T-helper 2 cell treated with Interferon-gamma antibody and Interleukin-4, amounts not matched to agents 100 ng/mL and 5 ng/mL, for 36 hours (primary cell): ENCODE data around the gene ZBTB16. TPM values are rescaled to one million over a fixed set of nuclear protein-coding genes. Genes with fewer than 3 reads are reported as not detected.

Experiments used
- intact Hi-C: fragments of 100-400 bp; cut with micrococcal nuclease; formaldehyde crosslinking; loops from one replicate; pipeline ENCODE4 v1.15.1; 2023
- total RNA-seq: library from RNA; stranded (reverse); gene quantifications from 2 replicates; pipeline ENCODE4 v1.2.3, GENCODE V29; 2022

Gene ZBTB16
- total RNA-seq, 1 donor from 2014 or later: 13.7 TPM

DNA sequence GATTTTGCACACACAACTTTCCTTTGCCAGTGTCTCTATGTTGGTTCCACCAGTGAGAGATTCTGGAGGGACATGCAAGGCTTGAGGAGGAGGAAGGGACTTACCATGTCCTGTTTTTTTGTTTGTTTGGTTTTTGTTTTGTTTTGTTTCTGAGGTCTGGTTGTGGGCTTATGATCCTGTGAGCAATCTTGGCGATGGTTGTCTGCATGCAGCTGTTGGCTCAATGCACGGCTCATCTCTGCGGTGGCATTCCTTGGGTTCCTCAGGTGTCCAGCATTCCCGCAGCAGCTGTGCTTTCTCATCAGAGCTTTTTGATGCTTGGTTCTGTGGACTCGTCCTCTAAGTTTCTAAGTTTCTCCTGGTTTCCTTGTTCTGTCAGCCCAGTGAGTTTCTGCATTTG lies 231.9 kb downstream of the ZBTB16 start:
- intact Hi-C loops: no loop called here

GRCh38 chr11:114291842-114292680 lies 232.6 kb downstream of the ZBTB16 start:
- intact Hi-C loops: no loop called here

GRCh38 chr11:114293201-114293711 lies 233.7 kb downstream of the ZBTB16 start:
- intact Hi-C loops: no loop called here

- intact Hi-C loops: no loop called here
Measured at GRCh38 chr11:114295676-114296604, 236.4 kb downstream of the ZBTB16 start, which contains the start of gene NNMT. NNMT (plus strand) TSS chr11:114296399; CDS start chr11:114296557, 158 bp downstream.

DNA sequence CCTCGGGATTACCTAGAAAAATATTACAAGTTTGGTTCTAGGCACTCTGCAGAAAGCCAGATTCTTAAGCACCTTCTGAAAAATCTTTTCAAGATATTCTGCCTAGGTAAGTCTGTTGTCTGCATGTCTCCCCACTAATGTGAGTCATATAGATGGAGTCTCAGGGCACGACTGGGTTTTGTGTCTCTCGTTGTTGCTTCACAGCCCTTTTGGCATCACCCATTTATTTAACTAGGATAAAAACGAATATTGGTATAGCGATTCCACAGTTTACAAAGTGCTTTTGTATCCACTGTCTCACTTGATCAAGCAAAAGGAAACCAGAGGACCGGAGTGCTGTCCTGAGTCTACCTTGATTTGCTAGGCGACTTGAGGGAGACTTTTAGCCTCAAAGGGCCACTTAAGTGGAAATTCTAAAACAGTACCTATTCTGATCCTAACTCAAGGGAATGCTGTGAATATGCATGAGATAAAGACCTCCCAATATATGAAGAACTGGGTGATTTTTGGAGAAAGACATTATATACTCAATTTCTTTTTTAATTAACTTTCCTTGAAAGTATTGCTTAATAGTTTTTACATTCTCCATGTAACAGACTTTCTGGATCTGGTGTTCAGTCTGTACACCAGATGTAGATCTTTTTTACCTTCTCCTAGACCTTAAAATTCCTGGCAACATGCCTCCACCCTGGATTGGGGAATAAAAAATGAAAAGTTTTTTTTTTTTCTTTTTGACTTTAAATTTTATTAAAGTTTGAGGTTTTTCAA lies 237.3 kb downstream of the ZBTB16 start:
- intact Hi-C loops: no loop called here

DNA sequence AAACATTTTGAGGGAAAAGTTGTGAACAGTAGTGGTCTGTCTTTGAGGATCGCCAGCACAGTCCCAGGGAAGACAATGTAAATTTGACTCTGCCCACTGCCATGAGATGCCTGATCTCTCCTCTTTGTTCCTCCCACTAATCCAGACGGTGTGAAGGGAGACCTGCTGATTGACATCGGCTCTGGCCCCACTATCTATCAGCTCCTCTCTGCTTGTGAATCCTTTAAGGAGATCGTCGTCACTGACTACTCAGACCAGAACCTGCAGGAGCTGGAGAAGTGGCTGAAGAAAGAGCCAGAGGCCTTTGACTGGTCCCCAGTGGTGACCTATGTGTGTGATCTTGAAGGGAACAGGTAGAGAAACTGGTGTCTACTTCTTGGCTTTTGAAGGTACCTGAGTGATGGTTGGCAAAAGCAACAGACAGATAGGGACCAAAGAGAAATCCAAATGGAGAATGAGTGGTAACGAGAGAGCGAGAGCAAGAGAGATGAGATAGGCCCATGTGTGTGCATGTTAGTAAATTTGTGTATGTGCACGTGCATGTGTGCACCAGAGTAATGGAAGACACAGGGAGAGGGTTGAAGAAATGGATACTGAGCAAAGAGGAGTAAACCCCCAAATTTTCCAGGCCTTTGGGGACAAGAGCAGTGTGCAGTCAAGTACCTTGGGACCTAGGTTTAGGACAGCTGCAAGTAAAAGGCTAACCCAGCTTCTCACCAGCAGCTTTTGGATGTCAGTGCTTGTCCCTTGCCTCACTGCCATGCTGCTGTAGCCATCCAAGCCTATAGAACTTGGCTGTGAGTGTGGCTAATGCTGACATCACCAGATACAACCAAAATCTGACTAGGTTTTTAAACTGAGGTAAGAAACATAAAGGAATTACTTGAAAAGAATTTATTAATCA lies 238.5 kb downstream of the ZBTB16 start:
- intact Hi-C loops: no loop called here

- intact Hi-C loops: no loop called here
Measured at GRCh38 chr11:114298710-114299109, 239.2 kb downstream of the ZBTB16 start.

Other genes starting within 250 kb of the ZBTB16 start
- gene USP28, start 184.1 kb upstream of the ZBTB16 start, total RNA-seq: 41.4 and 44.1 TPM in 2 replicates
- not detected in 2 replicates for gene HTR3B, start 154.9 kb upstream of the ZBTB16 start, total RNA-seq
- not detected in 2 replicates for gene HTR3A, start 84.6 kb upstream of the ZBTB16 start, total RNA-seq
- gene NNMT, start 236.7 kb downstream of the ZBTB16 start, total RNA-seq: not detected in 2 replicates